WTC11 (cell line): ENCODE measurements around the gene RRP8. TPM values are rescaled to one million over a fixed set of nuclear protein-coding genes. Genes with fewer than 3 reads are reported as not detected.

Source experiments
- ATAC-seq: fragments of 200-7000 bp; cut with Tn5 transposase; 2 replicates; pipeline ENCODE4 v1.10.0; 2021; ENCODE audit warnings: mild to moderate bottlenecking, moderate library complexity
- CTCF ChIA-PET: fragments of 300-600 bp; sonication (Branson Sonifier 250); formaldehyde crosslinking; loops from one replicate; lab custom pipeline; 2021; ENCODE audit warnings: antibody characterized with exemption; lab: Charles Lee
- POLR2A ChIA-PET: fragments of 350-600 bp; sonication (Branson Sonifier 250); formaldehyde crosslinking; loops from one replicate; lab custom pipeline; 2021; ENCODE audit warnings: antibody characterized with exemption; lab: Charles Lee
- DNase-seq: peaks from one replicate; pipeline ENCODE4 v3.0.0; 2021; ENCODE audit warnings: low spot score
- H3K27ac Mint-ChIP-seq: 2 replicates; pipeline ENCODE4 v1.8.0; 2021; ENCODE audit warnings: mixed read lengths
- H3K27me3 Mint-ChIP-seq: 2 replicates; pipeline ENCODE4 v1.8.0; 2021; ENCODE audit warnings: low read depth, mild to moderate bottlenecking, moderate library complexity, mixed read lengths
- H3K36me3 Mint-ChIP-seq: 2 replicates; pipeline ENCODE4 v1.8.0; 2021; ENCODE audit warnings: mixed read lengths
- H3K4me1 Mint-ChIP-seq: 2 replicates; pipeline ENCODE4 v1.8.0; 2022; ENCODE audit warnings: mixed read lengths
- H3K4me3 Mint-ChIP-seq: 2 replicates; pipeline ENCODE4 v1.8.0; 2021; ENCODE audit warnings: mild to moderate bottlenecking, moderate library complexity, mixed read lengths
- H3K9me3 Mint-ChIP-seq: 2 replicates; pipeline ENCODE4 v1.8.0; 2021; ENCODE audit warnings: mixed read lengths
- ATF1 ChIP-seq: sonication (generic); formaldehyde crosslinking; IDR thresholded peaks from 2 replicates; pipeline ENCODE4 v1.8.1; 2023; ENCODE audit warnings: mild to moderate bottlenecking, moderate library complexity, missing genetic modification reagents
- ATF3 ChIP-seq: sonication (generic); formaldehyde crosslinking; conservative IDR thresholded peaks from 2 replicates; pipeline ENCODE4 v1.8.1; 2022; ENCODE audit warnings: mild to moderate bottlenecking, missing genetic modification reagents
- CREB1 ChIP-seq: sonication (generic); formaldehyde crosslinking; IDR thresholded peaks from 2 replicates; pipeline ENCODE4 v1.8.0; 2023; ENCODE audit warnings: mild to moderate bottlenecking, missing genetic modification reagents
- CREM ChIP-seq: sonication (generic); formaldehyde crosslinking; IDR thresholded peaks from 2 replicates; pipeline ENCODE4 v1.8.1; 2022; ENCODE audit warnings: mild to moderate bottlenecking, missing genetic modification reagents, moderate library complexity
- ERG ChIP-seq: fragments of 250-450 bp; sonication (Bioruptor Pico); IDR thresholded peaks from 2 replicates; pipeline ENCODE4 v1.8.0; 2021; ENCODE audit warnings: mild to moderate bottlenecking
- IRF2 ChIP-seq: sonication (generic); formaldehyde crosslinking; IDR thresholded peaks from 2 replicates; pipeline ENCODE4 v1.8.0; 2022; ENCODE audit warnings: low read depth, missing genetic modification reagents, borderline replicate concordance
- JUN ChIP-seq: sonication (generic); formaldehyde crosslinking; IDR thresholded peaks from 2 replicates; pipeline ENCODE4 v1.8.0; 2023; ENCODE audit warnings: mild to moderate bottlenecking, missing genetic modification reagents
- KAT7 ChIP-seq: sonication (generic); formaldehyde crosslinking; IDR thresholded peaks from 2 replicates; pipeline ENCODE4 v1.8.1; 2023; ENCODE audit warnings: missing genetic modification reagents, mild to moderate bottlenecking, borderline replicate concordance
- MYBL2 ChIP-seq: sonication (generic); formaldehyde crosslinking; IDR thresholded peaks from 2 replicates; pipeline ENCODE4 v1.8.1; 2023; ENCODE audit warnings: mild to moderate bottlenecking, moderate library complexity, missing genetic modification reagents
- NFYB ChIP-seq: sonication (generic); formaldehyde crosslinking; conservative IDR thresholded peaks from 2 replicates; pipeline ENCODE4 v1.8.0; 2022; ENCODE audit warnings: low read depth, missing genetic modification reagents
- PRDM15 ChIP-seq: sonication (generic); formaldehyde crosslinking; IDR thresholded peaks from 2 replicates; pipeline ENCODE4 v1.8.0; 2022; ENCODE audit warnings: missing genetic modification reagents
- PRRX2 ChIP-seq: fragments of 250-450 bp; sonication (Bioruptor Pico); IDR thresholded peaks from 2 replicates; pipeline ENCODE4 v1.8.0; 2021; ENCODE audit warnings: mild to moderate bottlenecking
- RELA ChIP-seq: sonication (generic); formaldehyde crosslinking; IDR thresholded peaks from 2 replicates; pipeline ENCODE4 v1.8.1; 2022; ENCODE audit warnings: missing genetic modification reagents, mild to moderate bottlenecking, borderline replicate concordance
- RORB ChIP-seq: fragments of 250-450 bp; sonication (Bioruptor Pico); IDR thresholded peaks from 2 replicates; pipeline ENCODE4 v1.9.0; 2021; ENCODE audit warnings: mild to moderate bottlenecking
- SMAD4 ChIP-seq: sonication (generic); formaldehyde crosslinking; IDR thresholded peaks from 2 replicates; pipeline ENCODE4 v1.8.0; 2022; ENCODE audit warnings: mild to moderate bottlenecking, missing genetic modification reagents
- SP1 ChIP-seq: sonication (generic); formaldehyde crosslinking; conservative IDR thresholded peaks from 2 replicates; pipeline ENCODE4 v1.8.1; 2022; ENCODE audit warnings: missing genetic modification reagents
- USF2 ChIP-seq: sonication (generic); formaldehyde crosslinking; IDR thresholded peaks from 2 replicates; pipeline ENCODE4 v1.8.1; 2023; ENCODE audit warnings: mild to moderate bottlenecking, missing genetic modification reagents, moderate library complexity
- ZMAT4 ChIP-seq: fragments of 250-450 bp; sonication (Bioruptor Pico); IDR thresholded peaks from 2 replicates; pipeline ENCODE4 v1.9.0; 2021; ENCODE audit warnings: mild to moderate bottlenecking
- ZNF281 ChIP-seq: sonication (generic); formaldehyde crosslinking; IDR thresholded peaks from 2 replicates; pipeline ENCODE4 v1.8.0; 2023; ENCODE audit warnings: mild to moderate bottlenecking, missing genetic modification reagents
- ZNF317 ChIP-seq: sonication (generic); formaldehyde crosslinking; IDR thresholded peaks from 2 replicates; pipeline ENCODE4 v1.8.1; 2023; ENCODE audit warnings: low read depth, mild to moderate bottlenecking, moderate library complexity, missing genetic modification reagents, borderline replicate concordance
- ZNF416 ChIP-seq: fragments of 250-450 bp; sonication (Bioruptor Pico); IDR thresholded peaks from 2 replicates; pipeline ENCODE4 v1.9.0; 2021; ENCODE audit warnings: mild to moderate bottlenecking, inconsistent platforms
- total RNA-seq: library from RNA; stranded (reverse); gene quantifications from 3 replicates; pipeline ENCODE4 v1.2.3, GENCODE V29; 2021

The RRP8 gene
- total RNA-seq, 1 experiment from 2014 or later, result 15.0 TPM

GRCh38 chr11:6584528-6584927 lies 18.9 kb downstream of the RRP8 start:
- CTCF ChIA-PET, result no interaction called here
- DNase-seq (no peak), ATAC-seq (no peak)
- H3K4me1 Mint-ChIP-seq, result no peaks in the 10 kb centered on the region
- H3K27ac Mint-ChIP-seq, result no peak overlapping the region
- H3K4me3 Mint-ChIP-seq, result no peak overlapping the region
- peaks cover 34% of the 10 kb centered on the region for H3K9me3 Mint-ChIP-seq
- POLR2A ChIA-PET, result no interaction called here
- peaks cover 3% of the 10 kb centered on the region for H3K36me3 Mint-ChIP-seq
- TF ChIP-seq NFYB (no peak), SMAD4 (CRISPR knock-in tag) (no peak), IRF2 (no peak), PRRX2 (CRISPR knock-in tag) (no peak), USF2 (CRISPR knock-in tag) (no peak), MYBL2 (no peak), ZMAT4 (CRISPR knock-in tag) (no peak), ATF3 (CRISPR knock-in tag) (no peak), SP1 (CRISPR knock-in tag) (no peak), RORB (CRISPR knock-in tag) (no peak)
- H3K27me3 Mint-ChIP-seq, result no peaks in the 10 kb centered on the region

GRCh38 chr11:6583584-6583983 lies 19.8 kb downstream of the RRP8 start:
- no peaks in the 10 kb centered on the region for H3K27me3 Mint-ChIP-seq
- no peak for TF ChIP-seq KAT7 (CRISPR knock-in tag)
- TF ChIP-seq SMAD4 (CRISPR knock-in tag), result no peak
- TF ChIP-seq, all 79 proteins: peak for 0
- no peaks in the 10 kb centered on the region for H3K4me1 Mint-ChIP-seq
- ATAC-seq (no peak), DNase-seq (no peak)
- H3K27ac Mint-ChIP-seq, result no peak overlapping the region
- peaks cover 34% of the 10 kb centered on the region for H3K9me3 Mint-ChIP-seq
- H3K36me3 Mint-ChIP-seq, result peaks cover 3% of the 10 kb centered on the region
- CTCF ChIA-PET, result no interaction called here
- POLR2A ChIA-PET, result no interaction called here
- no peak overlapping the region for H3K4me3 Mint-ChIP-seq

- no peak for DNase-seq
- Mint-ChIP-seq H3K36me3 (peaks cover 3% of the 10 kb centered on the region), H3K27ac (no peak overlapping the region), H3K27me3 (no peaks in the 10 kb centered on the region)
- CTCF ChIA-PET, result interaction anchor here (1.3 to 1.6 kb wide), 2 partner anchors 9 to 48 kb away, joined by 4 read pairs; no protein-coding TSS in a partner anchor
- POLR2A ChIA-PET, result no interaction called here
- no peak for TF ChIP-seq CREM (CRISPR knock-in tag)
- TF ChIP-seq ZNF281, result no peak
- TF ChIP-seq JUN (CRISPR knock-in tag), result no peak
- TF ChIP-seq ZNF317 (CRISPR knock-in tag), result no peak
- TF ChIP-seq, all 79 proteins: peak for 0
- Mint-ChIP-seq H3K9me3 (peaks cover 24% of the 10 kb centered on the region), H3K4me1 (no peaks in the 10 kb centered on the region), H3K4me3 (no peak overlapping the region)
- ATAC-seq, result no peak
Observed at GRCh38 chr11:6579681-6580080, 23.7 kb downstream of the RRP8 start.

- Mint-ChIP-seq H3K4me3 (no peak overlapping the region), H3K27ac (no peak overlapping the region), H3K9me3 (peaks cover 9% of the 10 kb centered on the region), H3K36me3 (no peaks in the 10 kb centered on the region; the same call in 1 of the 2 replicates), H3K4me1 (no peaks in the 10 kb centered on the region), H3K27me3 (no peaks in the 10 kb centered on the region)
- peak; percentile 48 for ATAC-seq
- CTCF ChIA-PET, result interaction anchor here (1.0 to 1.6 kb wide), 3 partner anchors 10 to 47 kb away, joined by 3 to 4 read pairs (median 4); partner anchors contain the start of gene TPP1
- POLR2A ChIA-PET, result no interaction called here
- DNase-seq, result no peak
- TF ChIP-seq PRRX2 (CRISPR knock-in tag), result no peak
- no peak for TF ChIP-seq CREB1 (CRISPR knock-in tag)
- no peak for TF ChIP-seq ATF1 (CRISPR knock-in tag)
- TF ChIP-seq ZNF416 (CRISPR knock-in tag), result no peak
- no peak for TF ChIP-seq RELA (CRISPR knock-in tag)
- no peak for TF ChIP-seq ERG (CRISPR knock-in tag)
- no peak for TF ChIP-seq PRDM15 (CRISPR knock-in tag)
Observed at GRCh38 chr11:6578134-6578533, 25.3 kb downstream of the RRP8 start.
